ENCODE data around the gene TRIL.

DNA sequence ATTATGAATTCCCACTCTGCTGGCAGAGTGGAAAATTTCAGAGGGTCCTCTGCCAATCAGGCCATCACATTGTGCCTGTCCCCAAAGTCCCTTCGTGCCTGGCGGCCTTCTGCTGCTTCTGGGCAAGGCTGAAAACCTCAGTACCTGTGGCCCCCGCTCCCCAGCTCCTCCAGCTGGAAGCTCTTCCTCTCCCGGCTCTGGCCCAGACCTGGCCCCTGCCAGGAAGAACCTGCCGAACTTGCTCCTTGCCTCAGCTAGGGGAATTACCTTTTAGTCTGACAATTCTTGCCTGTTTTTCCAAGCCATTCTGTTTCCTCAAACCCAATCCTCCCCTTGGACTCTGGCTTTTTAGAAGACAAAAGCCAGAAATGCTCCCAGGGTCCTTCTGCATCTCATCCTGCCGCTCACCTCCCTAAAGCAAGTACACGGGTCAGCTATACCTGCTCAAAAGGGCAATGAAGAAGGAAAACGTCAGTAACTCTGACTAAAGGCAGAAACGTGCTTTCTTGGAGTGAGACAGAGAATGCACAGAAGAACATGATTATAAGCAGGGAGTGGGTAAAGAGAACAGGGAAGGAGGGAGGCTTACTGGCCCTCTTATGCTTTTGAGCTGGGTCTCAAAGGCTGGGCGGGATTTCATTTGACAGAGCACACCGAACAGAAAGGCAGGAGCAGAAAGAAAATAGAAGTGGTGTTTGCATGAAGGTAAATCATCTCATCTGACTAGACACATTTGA lies 28.1 kb upstream of the TRIL start:
- TF ChIP-seq POLR2A (IDR thresholded peaks at IDR 0.05; ENCODE audit: low read length) = no peak
- TF ChIP-seq GATA1 (IDR thresholded peaks at IDR 0.05; ENCODE audit: low read depth, low read length) = no peak

Measured in erythroblast (primary cell).